ENCODE data around the gene PDE8B.
A peak's percentile ranks its signal among the peaks of the same experiment; 100 is the strongest.

Gene PDE8B

DNA sequence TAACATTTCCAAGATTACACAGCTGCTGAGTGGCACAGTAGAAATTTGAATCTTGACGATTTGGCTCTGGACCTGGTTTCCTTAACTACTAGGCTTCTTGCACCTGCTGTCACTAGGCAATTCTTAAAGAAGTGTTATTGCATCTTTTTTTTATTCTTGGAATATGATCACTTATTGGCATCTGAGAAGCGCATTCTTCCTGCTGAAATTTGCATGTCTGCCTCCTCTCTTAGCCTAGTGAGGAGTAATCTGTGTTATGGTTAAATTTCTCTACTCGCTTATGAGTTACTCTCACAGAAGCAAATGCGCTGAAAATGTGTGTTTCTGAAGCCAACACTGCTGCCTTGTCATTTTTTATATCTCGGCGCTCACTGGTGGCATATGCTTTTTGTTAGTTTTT is 192.3 kb downstream of the PDE8B start:
- DNase-seq (ENCODE audit: low spot score), result no peak

DNA sequence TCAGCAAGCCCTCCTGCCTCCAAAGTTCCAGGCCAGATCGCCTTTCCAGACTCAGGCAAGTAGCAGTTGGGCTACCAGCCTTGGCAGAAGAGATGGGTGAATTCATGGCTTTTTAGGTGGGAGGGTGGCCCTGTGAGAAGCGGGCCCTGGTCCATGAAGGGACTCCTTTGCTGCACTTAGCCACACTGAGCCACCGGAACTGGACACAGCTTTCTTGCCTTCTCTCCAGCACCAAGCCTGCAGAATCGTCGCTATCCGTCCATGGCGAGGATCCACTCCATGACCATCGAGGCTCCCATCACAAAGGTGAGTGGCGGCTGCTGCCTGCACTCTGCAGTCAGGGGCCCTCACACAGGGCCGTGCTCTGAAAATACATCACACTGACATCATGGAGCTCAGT is 196.7 kb downstream of the PDE8B start:
- no peak for DNase-seq (ENCODE audit: low spot score)

DNA sequence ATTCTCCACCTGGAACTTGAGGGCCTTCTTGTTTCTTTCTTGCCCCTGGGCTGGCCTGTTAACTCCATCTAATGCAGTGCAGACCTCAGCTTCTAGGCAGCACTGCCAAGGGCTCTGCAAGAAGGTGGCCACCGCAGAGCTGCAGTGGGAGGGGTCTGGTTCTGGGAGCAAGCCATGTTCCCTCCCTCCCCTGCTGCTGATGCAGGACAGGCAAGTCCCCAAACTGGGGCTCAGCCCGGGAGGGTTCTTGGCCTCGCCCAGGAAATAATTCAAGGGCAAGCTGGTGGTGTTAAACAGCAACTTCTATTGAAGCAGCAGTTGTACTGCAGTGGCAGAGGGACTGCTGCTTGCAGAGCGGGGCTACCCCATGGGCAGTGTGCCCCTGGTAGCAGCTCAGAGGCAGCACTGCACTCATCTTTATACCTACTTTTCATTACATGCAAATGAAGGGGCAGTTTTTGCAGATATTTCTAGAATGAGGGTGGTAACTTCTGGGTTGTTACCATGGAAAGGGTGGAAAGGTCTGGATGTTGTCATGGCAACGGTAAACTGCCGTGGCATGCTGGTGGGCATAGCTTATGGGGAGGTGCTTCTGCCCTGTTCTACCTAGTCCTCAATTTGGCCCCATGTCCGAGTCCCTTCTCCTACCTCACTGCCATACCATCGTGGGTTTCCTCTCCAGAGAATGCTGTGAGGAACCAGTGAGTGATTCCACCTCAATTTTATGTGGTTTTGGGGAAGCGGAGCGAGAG is 199.6 kb downstream of the PDE8B start:
- DNase-seq (ENCODE audit: low spot score), result no peak

DNA sequence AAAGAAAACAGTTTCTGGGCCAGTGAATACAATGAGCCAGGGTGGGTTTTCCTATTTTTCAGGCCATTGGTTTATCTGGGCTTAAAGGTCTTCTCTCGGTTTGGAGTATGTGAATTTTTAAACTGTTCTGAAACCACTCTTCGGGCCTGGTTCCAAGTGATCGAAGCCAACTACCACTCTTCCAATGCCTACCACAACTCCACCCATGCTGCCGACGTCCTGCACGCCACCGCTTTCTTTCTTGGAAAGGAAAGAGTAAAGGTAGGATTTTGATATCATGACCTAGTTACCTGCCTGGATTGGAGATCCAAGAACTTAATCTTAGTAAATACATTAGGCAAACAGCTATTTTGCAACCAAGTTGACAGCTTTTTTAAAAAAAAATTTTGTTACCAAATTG is 202.6 kb downstream of the PDE8B start:
- DNase-seq (ENCODE audit: low spot score), result no peak

DNA sequence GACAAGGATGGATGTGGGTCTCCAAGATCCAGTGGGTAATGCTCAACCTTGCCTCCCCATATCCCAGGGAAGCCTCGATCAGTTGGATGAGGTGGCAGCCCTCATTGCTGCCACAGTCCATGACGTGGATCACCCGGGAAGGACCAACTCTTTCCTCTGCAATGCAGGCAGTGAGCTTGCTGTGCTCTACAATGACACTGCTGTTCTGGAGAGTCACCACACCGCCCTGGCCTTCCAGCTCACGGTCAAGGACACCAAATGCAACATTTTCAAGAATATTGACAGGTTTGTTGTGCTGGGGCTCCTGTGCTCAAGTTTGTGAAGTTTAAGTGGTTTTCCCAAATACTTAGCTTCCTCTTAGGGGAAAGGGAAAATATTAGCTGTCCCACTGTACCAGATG is 207.7 kb downstream of the PDE8B start:
- no peak for DNase-seq (ENCODE audit: low spot score)

DNA sequence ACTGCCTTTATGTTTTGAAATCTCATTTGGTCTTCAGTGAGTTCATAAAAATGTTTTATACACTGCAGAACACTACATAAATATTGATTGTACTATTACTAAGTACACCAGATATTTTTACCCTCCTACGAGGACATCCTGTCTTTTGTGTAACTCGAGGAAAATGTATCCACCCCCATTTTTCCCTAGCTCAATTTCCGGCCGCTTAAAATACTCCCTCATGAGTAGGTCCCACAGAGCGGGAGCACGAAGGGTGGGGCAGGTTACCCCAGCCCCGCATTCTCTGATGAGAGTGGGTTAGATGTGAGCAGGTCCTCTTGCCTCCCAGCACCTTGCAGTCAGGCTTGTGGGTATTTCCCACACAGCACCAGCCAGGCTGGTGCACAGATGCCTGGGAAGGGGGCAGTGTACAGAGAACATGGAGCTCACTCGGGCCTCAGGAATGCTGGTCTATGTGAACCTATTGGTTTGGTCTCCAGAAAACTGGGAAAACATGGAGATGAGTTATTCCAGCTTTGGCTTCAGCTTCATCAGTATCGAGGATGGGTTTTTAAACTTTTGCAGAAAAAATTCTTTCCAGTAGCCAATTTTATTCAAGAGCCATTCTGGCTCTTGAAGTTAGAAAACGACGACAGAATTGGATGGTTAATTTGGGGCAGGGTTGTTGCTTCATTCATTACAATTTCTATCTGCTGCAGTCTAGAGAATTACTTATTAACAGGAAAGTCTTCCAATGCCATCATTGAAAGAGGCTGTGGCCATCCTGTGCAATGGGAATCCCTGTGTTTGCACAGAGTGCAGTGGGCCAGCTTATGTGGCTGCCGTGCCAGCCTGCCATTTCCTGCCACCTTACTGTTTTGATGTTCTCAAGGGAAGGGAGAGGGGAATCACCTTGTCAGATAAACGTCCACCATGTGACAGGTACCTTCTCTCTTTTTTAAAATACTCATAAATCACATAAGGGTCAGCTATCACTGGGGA is 208.4 kb downstream of the PDE8B start:
- no peak for DNase-seq (ENCODE audit: low spot score)

DNA sequence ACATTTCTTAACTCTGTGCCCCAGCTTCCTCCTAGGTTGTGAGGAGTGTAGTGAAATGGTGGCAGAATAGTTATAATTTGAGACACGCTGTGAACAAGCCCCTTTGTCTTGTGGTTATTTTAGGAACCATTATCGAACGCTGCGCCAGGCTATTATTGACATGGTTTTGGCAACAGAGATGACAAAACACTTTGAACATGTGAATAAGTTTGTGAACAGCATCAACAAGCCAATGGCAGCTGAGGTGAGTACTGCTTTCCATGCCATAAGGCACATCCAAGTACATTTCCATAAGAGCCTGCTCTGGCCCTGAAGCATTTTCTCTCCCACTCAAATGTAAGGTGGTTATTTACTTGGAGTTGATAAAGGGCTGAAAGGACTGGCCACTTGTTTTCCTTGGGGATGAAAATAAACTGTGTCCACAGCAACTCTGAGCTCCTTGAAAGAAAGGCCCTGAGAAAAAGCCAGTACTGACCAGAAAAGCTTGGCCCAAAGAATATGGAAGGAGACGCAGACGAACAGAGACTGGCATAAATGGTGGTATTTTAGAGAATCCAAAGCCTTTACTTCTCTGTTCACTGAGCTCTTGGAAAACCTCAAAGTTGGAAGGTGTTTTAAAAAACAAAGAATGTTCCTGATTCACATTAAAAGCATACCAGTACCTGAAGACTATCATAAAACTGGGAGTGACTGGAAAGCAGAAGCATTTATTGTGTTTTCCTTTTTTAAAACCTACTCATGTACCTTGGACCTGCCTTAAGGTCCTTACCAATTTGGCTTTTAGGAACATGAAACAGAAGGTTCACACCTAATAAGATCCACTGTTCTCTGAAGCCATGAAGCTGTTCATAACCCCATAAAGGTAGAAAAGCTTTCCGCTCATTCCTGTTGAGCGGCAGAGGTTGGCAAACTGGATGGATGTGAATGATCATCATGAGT is 209.4 kb downstream of the PDE8B start:
- DNase-seq (ENCODE audit: low spot score), result no peak

DNA sequence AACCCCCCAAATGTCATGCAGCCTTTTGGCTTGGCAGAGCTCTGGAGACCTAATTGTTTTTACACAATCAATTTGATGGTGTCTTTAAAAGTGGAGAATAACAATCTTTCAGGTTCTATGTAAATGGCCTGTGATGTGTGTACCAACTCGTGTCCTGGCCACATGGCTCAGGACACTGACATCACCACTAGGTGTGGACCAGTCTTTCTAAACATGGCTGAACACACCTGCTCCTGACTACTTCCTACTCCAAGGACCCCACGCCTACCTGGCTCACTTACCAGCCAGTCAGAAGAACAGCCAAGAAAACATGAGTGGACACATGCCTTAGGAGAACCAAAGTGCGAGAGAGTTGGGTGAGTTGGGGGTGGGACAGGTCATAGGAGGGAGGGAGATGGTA is 210.5 kb downstream of the PDE8B start:
- no peak for DNase-seq (ENCODE audit: low spot score)

- no peak for DNase-seq (ENCODE audit: low spot score)
These were observed 212.7 kb downstream of the PDE8B start for GRCh38 chr5:77423022-77423750.

- DNase-seq (ENCODE audit: low spot score), result no peak
These were observed 214.4 kb downstream of the PDE8B start for GRCh38 chr5:77424921-77425320.

DNA sequence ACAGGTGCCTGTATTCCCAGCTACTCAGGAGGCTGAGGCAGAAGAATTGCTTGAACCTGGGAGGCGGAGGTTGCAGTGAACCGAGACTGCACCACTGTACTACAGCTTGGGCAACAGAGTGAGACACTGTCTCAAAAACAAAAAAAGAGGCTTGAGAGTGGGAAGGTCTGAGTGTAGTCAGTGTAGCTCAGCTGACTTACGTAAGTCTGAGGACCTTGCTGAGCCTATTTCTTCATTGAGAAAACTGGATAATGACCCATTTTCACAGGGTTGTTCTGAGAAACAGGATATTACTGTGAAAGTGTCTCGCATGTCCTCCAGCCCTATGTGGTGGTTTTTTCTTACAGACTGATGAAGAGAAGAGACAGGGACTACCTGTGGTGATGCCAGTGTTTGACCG is 214.9 kb downstream of the PDE8B start:
- DNase-seq (ENCODE audit: low spot score), result no peak

DNA sequence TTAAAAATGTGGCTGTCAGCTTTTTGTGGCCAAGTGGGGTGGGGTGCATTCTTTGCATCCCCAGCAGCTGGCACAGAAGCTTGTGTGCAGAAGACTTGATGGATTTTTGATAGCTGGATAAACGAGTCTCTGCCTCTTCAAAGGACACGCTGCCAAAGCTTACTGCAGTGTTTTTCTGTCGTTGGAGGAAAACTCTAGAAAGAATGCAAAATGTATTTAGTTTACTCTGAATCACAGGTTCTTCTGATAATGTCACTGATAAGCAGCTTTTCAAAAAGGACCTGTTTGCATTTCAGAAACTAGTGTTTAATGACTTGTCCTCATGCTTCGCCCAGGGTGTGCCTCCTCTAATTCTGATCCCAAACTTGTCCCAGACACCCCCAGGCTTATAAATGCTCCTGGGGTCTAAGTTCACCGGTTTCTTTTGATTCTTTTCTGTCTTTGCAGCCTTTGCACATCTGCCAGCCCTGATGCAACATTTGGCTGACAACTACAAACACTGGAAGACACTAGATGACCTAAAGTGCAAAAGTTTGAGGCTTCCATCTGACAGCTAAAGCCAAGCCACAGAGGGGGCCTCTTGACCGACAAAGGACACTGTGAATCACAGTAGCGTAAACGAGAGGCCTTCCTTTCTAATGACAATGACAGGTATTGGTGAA is 215.6 kb downstream of the PDE8B start:
- DNase-seq (ENCODE audit: low spot score), result no peak

DNA sequence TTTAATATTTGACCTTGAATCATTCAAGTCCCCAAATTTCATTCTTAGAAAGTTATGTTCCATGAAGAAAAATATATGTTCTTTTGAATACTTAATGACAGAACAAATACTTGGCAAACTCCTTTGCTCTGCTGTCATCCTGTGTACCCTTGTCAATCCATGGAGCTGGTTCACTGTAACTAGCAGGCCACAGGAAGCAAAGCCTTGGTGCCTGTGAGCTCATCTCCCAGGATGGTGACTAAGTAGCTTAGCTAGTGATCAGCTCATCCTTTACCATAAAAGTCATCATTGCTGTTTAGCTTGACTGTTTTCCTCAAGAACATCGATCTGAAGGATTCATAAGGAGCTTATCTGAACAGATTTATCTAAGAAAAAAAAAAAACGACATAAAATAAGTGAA is 216.2 kb downstream of the PDE8B start:
- DNase-seq (ENCODE audit: low spot score), result peak; percentile 46

- DNase-seq (ENCODE audit: low spot score), result no peak
These were observed 217.5 kb downstream of the PDE8B start for GRCh38 chr5:77427998-77428397.

GRCh38 chr5:77428526-77428925 is 218.0 kb downstream of the PDE8B start:
- no peak for DNase-seq (ENCODE audit: low spot score)

DNA sequence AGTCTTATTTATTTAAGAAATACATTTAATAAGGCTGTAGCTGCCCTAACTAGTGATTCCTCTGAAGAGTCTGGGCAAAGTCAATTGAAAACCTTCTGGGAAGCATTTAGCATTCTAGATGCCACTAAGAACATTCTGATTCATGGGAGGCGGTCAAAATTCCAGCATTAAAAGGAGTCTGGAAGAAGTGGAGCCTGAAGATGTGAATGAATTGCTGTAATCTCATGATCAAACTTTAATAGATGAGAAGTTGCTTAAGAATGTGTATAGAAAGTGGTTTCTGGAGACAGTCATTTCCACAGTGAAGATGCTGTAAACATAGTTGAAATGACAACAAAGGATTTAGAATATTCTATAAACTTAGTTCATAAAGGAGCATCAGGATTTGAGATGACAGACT is 220.2 kb downstream of the PDE8B start:
- DNase-seq (ENCODE audit: low spot score), result no peak

DNA sequence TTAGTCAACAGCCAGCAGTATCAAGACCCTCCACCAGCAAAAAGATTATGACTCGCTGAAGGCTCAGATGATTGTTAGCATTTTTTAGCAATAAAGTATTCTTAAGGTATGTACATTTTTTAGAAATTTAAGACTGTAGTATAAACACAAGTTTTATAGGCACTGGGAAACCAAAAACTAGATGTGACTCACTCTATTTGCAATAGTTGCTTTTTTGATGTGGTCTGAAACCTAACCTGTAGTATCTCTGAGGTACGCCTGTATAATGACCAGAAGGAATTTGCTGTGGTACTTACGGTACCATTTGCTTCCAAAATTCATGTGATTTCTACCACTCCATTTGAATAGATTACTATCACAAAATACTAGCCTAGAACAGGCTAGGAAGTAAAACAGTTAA is 220.8 kb downstream of the PDE8B start:
- DNase-seq (ENCODE audit: low spot score), result no peak

DNA sequence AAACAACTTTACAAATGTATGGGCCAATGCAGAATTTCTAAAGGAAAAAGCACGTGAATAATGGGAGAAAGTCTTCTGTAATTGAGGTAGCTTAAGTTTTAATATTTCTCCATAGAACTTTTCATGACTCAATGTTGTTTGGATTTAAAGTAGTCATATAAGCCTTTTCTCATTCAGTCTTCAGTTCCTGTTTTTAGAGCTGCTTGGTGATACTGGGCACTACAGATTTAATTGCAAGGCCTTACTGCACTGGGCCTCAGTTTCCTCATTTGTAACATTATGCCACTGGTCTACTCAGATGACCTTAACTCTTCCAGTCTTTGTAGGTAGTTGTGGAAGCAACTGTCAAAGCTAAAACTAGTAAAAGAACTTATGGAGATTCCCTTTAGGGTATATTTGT is 221.2 kb downstream of the PDE8B start:
- no peak for DNase-seq (ENCODE audit: low spot score)

- DNase-seq (ENCODE audit: low spot score), result no peak
These were observed 226.7 kb downstream of the PDE8B start for GRCh38 chr5:77437194-77437593.

DNA sequence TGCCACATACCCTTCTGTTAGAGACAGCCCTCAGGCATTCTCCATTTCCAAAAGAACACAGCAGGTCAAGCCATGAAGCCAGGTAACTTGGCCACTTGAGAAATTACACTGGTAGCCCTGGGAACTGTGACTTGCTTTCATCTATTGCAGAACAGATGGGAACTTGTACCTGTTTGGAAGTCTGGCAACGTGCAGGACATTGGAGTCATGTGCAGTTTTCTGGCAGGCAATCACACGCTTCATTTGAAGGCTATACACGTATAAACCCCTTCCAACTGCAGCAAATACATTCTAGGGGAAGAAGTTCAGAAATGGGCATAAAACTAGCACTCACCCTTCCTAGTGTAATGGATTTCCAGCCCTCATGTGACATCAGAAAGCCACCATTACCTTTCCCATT is 227.6 kb downstream of the PDE8B start:
- DNase-seq (ENCODE audit: low spot score), result no peak

DNA sequence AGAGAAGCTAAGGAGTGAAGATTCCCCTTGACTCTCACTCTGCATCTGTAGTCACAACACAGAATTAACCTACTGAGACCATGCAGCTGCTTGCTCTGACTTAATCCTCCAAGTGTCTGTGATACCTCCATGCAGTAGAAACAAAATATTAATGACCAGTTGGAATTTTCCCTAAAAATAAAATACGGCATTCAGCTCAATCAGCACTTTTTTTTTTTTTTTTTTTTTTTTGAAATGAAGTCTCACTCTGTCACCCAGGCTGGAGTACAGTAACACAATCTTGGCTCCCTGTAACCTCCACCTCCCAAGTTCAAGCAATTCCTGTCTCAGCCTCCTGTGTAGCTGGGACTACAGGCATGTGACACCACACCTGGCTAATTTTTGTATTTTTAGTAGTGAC is 233.2 kb downstream of the PDE8B start:
- no peak for DNase-seq (ENCODE audit: low spot score)
